ENCODE measurements around the gene DCP2.

Gene DCP2

GRCh38 chr5:113042491-113043243 is 66.1 kb downstream of the DCP2 start:
- in situ Hi-C loops (cut with MboI; ENCODE audit: low sequenced_read_pairs): no loop called here

- in situ Hi-C loops (cut with MboI; ENCODE audit: low sequenced_read_pairs): no loop called here
These were observed 66.9 kb downstream of the DCP2 start for GRCh38 chr5:113043491-113043931.

GRCh38 chr5:113044776-113045465 is 68.3 kb downstream of the DCP2 start:
- in situ Hi-C loops (cut with MboI; ENCODE audit: low sequenced_read_pairs): no loop called here

GRCh38 chr5:113047234-113047633 is 70.6 kb downstream of the DCP2 start:
- in situ Hi-C loops (cut with MboI; ENCODE audit: low sequenced_read_pairs): no loop called here

- in situ Hi-C loops (cut with MboI; ENCODE audit: low sequenced_read_pairs): no loop called here
These were observed 71.4 kb downstream of the DCP2 start for GRCh38 chr5:113047733-113048652.

- in situ Hi-C loops (cut with MboI; ENCODE audit: low sequenced_read_pairs): no loop called here
These were observed 72.3 kb downstream of the DCP2 start for GRCh38 chr5:113048931-113049330.

- in situ Hi-C loops (cut with MboI; ENCODE audit: low sequenced_read_pairs): no loop called here
These were observed 74.3 kb downstream of the DCP2 start for GRCh38 chr5:113050721-113051382.

- in situ Hi-C loops (cut with MboI; ENCODE audit: low sequenced_read_pairs): no loop called here
These were observed 75.6 kb downstream of the DCP2 start for GRCh38 chr5:113052041-113052795.

GRCh38 chr5:113053511-113053995 is 77.0 kb downstream of the DCP2 start:
- in situ Hi-C loops (cut with MboI; ENCODE audit: low sequenced_read_pairs): no loop called here

- in situ Hi-C loops (cut with MboI; ENCODE audit: low sequenced_read_pairs): no loop called here
These were observed 78.3 kb downstream of the DCP2 start for GRCh38 chr5:113054899-113055298.

- in situ Hi-C loops (cut with MboI; ENCODE audit: low sequenced_read_pairs): no loop called here
These were observed 80.4 kb downstream of the DCP2 start for GRCh38 chr5:113056988-113057387.

GRCh38 chr5:113057557-113057984 is 81.0 kb downstream of the DCP2 start:
- in situ Hi-C loops (cut with MboI; ENCODE audit: low sequenced_read_pairs): no loop called here

GRCh38 chr5:113058269-113058668 is 81.7 kb downstream of the DCP2 start:
- in situ Hi-C loops (cut with MboI; ENCODE audit: low sequenced_read_pairs): no loop called here

GRCh38 chr5:113058706-113059226 is 82.2 kb downstream of the DCP2 start:
- in situ Hi-C loops (cut with MboI; ENCODE audit: low sequenced_read_pairs): no loop called here

- in situ Hi-C loops (cut with MboI; ENCODE audit: low sequenced_read_pairs): no loop called here
These were observed 82.8 kb downstream of the DCP2 start for GRCh38 chr5:113059232-113060040.

GRCh38 chr5:113060408-113061025 is 83.9 kb downstream of the DCP2 start:
- in situ Hi-C loops (cut with MboI; ENCODE audit: low sequenced_read_pairs): no loop called here

GRCh38 chr5:113061846-113062780 is 85.5 kb downstream of the DCP2 start:
- in situ Hi-C loops (cut with MboI; ENCODE audit: low sequenced_read_pairs): no loop called here

Measured in hTERT RPE-1 (cell line).